Measurements from ENCODE around the gene TXNL4B. TPM values are rescaled to one million over a fixed set of nuclear protein-coding genes. Genes with fewer than 3 reads are reported as not detected.
A peak's percentile ranks its signal among the peaks of the same experiment; 100 is the strongest.
"Not testable (repeated sequence)": the region's sequence is repeated elsewhere in the genome, so short reads cannot be mapped to it uniquely, and the experiment has no call there.

TXNL4B gene
- total RNA-seq, 1 experiment from 2014 or later, result 14.4 TPM

GRCh38 chr16:72073560-72074230 lies 19.7 kb downstream of the TXNL4B start:
- DNase-seq (ENCODE audit: low read depth), result no peak

- DNase-seq (ENCODE audit: low read depth), result no peak
Observed at GRCh38 chr16:72072514-72073342, 20.7 kb downstream of the TXNL4B start.

GRCh38 chr16:72068930-72069329 lies 24.5 kb downstream of the TXNL4B start:
- no peak for DNase-seq (ENCODE audit: low read depth)

- no peak for DNase-seq (ENCODE audit: low read depth)
Observed at GRCh38 chr16:72066747-72067146, 26.7 kb downstream of the TXNL4B start.

- no peak for DNase-seq (ENCODE audit: low read depth)
Observed at GRCh38 chr16:72064361-72064894, 29.0 kb downstream of the TXNL4B start.

GRCh38 chr16:72061564-72061963 lies 31.9 kb downstream of the TXNL4B start:
- no peak for DNase-seq (ENCODE audit: low read depth)

- DNase-seq (ENCODE audit: low read depth), result no peak
Observed at GRCh38 chr16:72060405-72060804, 33.0 kb downstream of the TXNL4B start.

- not testable (repeated sequence) for DNase-seq (ENCODE audit: low read depth)
Observed at GRCh38 chr16:72059060-72059459, 34.4 kb downstream of the TXNL4B start.

- not testable (repeated sequence) for DNase-seq (ENCODE audit: low read depth)
Observed at GRCh38 chr16:72057313-72057712, 36.1 kb downstream of the TXNL4B start.

GRCh38 chr16:72055911-72056310 lies 37.5 kb downstream of the TXNL4B start:
- no peak for DNase-seq (ENCODE audit: low read depth)

- not testable (repeated sequence) for DNase-seq (ENCODE audit: low read depth)
Observed at GRCh38 chr16:72054254-72054847, 39.1 kb downstream of the TXNL4B start, which contains the start of gene HP. TSS of gene HP (plus strand) at chr16:72054505. CDS start at chr16:72054653, 148 bp downstream.

- DNase-seq (ENCODE audit: low read depth), result no peak
Observed at GRCh38 chr16:72051818-72052217, 41.6 kb downstream of the TXNL4B start.

- DNase-seq (ENCODE audit: low read depth), result no peak
Observed at GRCh38 chr16:72050769-72051464, 42.5 kb downstream of the TXNL4B start.

GRCh38 chr16:72049110-72049509 lies 44.3 kb downstream of the TXNL4B start:
- no peak for DNase-seq (ENCODE audit: low read depth)

- DNase-seq (ENCODE audit: low read depth), result no peak
Observed at GRCh38 chr16:72044825-72045359, 48.5 kb downstream of the TXNL4B start.

GRCh38 chr16:72044296-72044695 lies 49.1 kb downstream of the TXNL4B start:
- no peak for DNase-seq (ENCODE audit: low read depth)

- DNase-seq (ENCODE audit: low read depth), result no peak
Observed at GRCh38 chr16:72043539-72043938, 49.9 kb downstream of the TXNL4B start.

GRCh38 chr16:72043058-72043457 lies 50.4 kb downstream of the TXNL4B start:
- no peak for DNase-seq (ENCODE audit: low read depth)

- DNase-seq (ENCODE audit: low read depth), result peak; percentile 23
Observed at GRCh38 chr16:72042157-72042660, 51.2 kb downstream of the TXNL4B start.

- DNase-seq (ENCODE audit: low read depth), result no peak
Observed at GRCh38 chr16:72036098-72036497, 57.3 kb downstream of the TXNL4B start.
